ENCODE results near the gene AFF3. TPM values are rescaled to one million over a fixed set of nuclear protein-coding genes. Genes with fewer than 3 reads are reported as not detected.

Gene AFF3
- total and polyA plus RNA-seq, 2 of the 8 experiments (the other 6 are each of a cell fraction or from before 2014, with no cell fraction given) = 0.27 to 3.0 TPM

DNA sequence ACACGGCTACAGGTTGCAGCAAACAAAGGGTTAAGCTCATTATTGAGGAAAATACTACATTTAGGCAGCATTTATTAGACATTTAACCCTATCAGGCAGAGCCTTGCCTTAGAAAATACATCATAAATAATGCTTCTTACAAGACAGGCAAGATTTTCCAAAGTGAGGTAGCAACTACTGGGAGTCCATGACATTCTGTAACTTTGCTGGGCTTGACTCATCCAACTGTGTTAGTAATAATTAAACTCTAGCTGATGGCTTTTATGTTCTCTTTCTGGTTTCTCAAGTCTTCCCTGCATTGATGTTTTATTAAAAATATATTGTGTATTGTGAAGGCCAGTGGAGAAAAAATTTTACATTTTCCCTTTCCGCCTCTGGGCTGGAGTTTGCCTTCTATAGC lies 291.3 kb downstream of the AFF3 start:
- H3K79me1 ChIP-seq (ENCODE audit: low read depth, low read length) = no peaks in the 10 kb centered on the region
- no peak overlapping the region for H4K8ac ChIP-seq (ENCODE audit: extremely low read depth, insufficient read depth, low read length)
- no peaks in the 10 kb centered on the region for H3K36me3 ChIP-seq (ENCODE audit: control insufficient read depth in 2 of 4, insufficient read depth in 4 of 4, low read length in 3 of 4)
- no peak overlapping the region for H3K9ac ChIP-seq (replicated peaks in 1 of 4; ENCODE audit: extremely low read depth in 1 of 4, low read depth in 3 of 4, low read length in 3 of 4)
- H4K5ac ChIP-seq (ENCODE audit: insufficient read length, low read depth, low read length) = no peak overlapping the region
- H2BK20ac ChIP-seq (ENCODE audit: low read length) = no peak overlapping the region
- no peak overlapping the region for H3K4me2 ChIP-seq (ENCODE audit: insufficient read depth in 1 of 2, low read depth in 2 of 2, low read length in 2 of 2)
- H3K23me2 ChIP-seq (ENCODE audit: low read depth, low read length) = no peaks in the 10 kb centered on the region
- H2BK5ac ChIP-seq (ENCODE audit: low read depth, low read length) = no peak overlapping the region
- no peak overlapping the region for H2BK15ac ChIP-seq (ENCODE audit: low read length)
- H2BK120ac ChIP-seq (replicated peaks; ENCODE audit: low read depth, low read length) = no peak overlapping the region
- H3K27ac ChIP-seq (ENCODE audit: low read depth, low read length) = no peak overlapping the region
- H2AK5ac ChIP-seq (ENCODE audit: low read depth, low read length) = no peak overlapping the region
- H4K91ac ChIP-seq (replicated peaks; ENCODE audit: insufficient read length, low read length) = no peak overlapping the region
- no peaks in the 10 kb centered on the region for H3K79me2 ChIP-seq (ENCODE audit: control insufficient read depth in 1 of 2, insufficient read depth in 2 of 2, low read length in 2 of 2)
- H3K14ac ChIP-seq (ENCODE audit: insufficient read length) = no peak overlapping the region
- CTCF ChIA-PET (ENCODE audit: partially characterized antibody) = no interaction called here
- POLR2A ChIA-PET (ENCODE audit: partially characterized antibody) = no interaction called here
- WGBS, 2 experiments (ENCODE audit: extremely low coverage in 1 of 2, insufficient coverage in 1 of 2, insufficient read length in 1 of 2, insufficient replicate concordance in 2 of 2, low coverage in 1 of 2, low lambda C conversion rate in 2 of 2, missing lambda C conversion rate in 1 of 2) = 87% methylated on average over 2 of the region's 2 CpGs; no CpG with 5 or more reads in 1 of the 2 experiments
- no peaks in the 10 kb centered on the region for H3K9me3 ChIP-seq (ENCODE audit: insufficient read depth in 2 of 2, low read depth in 1 of 2, low read length in 1 of 2)
- DNase-seq (ENCODE audit: low read depth in 1 of 2, low spot score in 2 of 2) (no peak), FAIRE-seq (no peak)
- TF ChIP-seq SP1 (IDR thresholded peaks at IDR 0.05; ENCODE audit: low read depth, low read length) = no peak
- TF ChIP-seq GTF2F1 (IDR thresholded peaks at IDR 0.05; ENCODE audit: borderline replicate concordance, low read depth, low read length) = no peak
- TF ChIP-seq RNF2 (IDR thresholded peaks at IDR 0.05; ENCODE audit: borderline replicate concordance, low read depth, low read length, missing control alignments, poor library complexity, severe bottlenecking) = no peak
- TF ChIP-seq HDAC2 (IDR thresholded peaks at IDR 0.05; ENCODE audit: borderline replicate concordance in 1 of 2, low read depth in 2 of 2, low read length in 2 of 2) = no peak
- TF ChIP-seq ASH2L (IDR thresholded peaks at IDR 0.05; ENCODE audit: low read length) = no peak
- no peak for TF ChIP-seq RBBP5 (IDR thresholded peaks at IDR 0.05; ENCODE audit: borderline replicate concordance, low read depth, low read length)
- no peak for TF ChIP-seq EZH2 (IDR thresholded peaks at IDR 0.05; ENCODE audit: low read depth, low read length, severe bottlenecking)
- H2BK12ac ChIP-seq (ENCODE audit: low read depth, low read length) = no peak overlapping the region
- H3K23ac ChIP-seq (ENCODE audit: insufficient read length) = no peak overlapping the region
- H4K20me1 ChIP-seq (replicated peaks in 1 of 2; ENCODE audit: control insufficient read depth in 1 of 2, insufficient read depth in 2 of 2, low read length in 2 of 2) = no peaks in the 10 kb centered on the region
- H3K18ac ChIP-seq (ENCODE audit: extremely low read depth, low read length) = no peak overlapping the region
- H3K4ac ChIP-seq (replicated peaks; ENCODE audit: insufficient read length, low read depth, low read length) = no peak overlapping the region
- H2AFZ ChIP-seq (ENCODE audit: low read length) = no peak overlapping the region
- H3K4me3 ChIP-seq (ENCODE audit: extremely low read depth in 1 of 4, insufficient read depth in 2 of 4, low read depth in 3 of 4, low read length in 4 of 4) = no peak overlapping the region
- H3K27me3 ChIP-seq (replicated peaks in 1 of 4; ENCODE audit: control insufficient read depth in 3 of 4, extremely low read depth in 1 of 4, insufficient read depth in 3 of 4, low read length in 3 of 4) = no peaks in the 10 kb centered on the region
- no peaks in the 10 kb centered on the region for H3K4me1 ChIP-seq (replicated peaks in 1 of 4; ENCODE audit: control insufficient read depth in 3 of 4, insufficient read depth in 4 of 4, low read length in 3 of 4)
- no peak overlapping the region for H3K56ac ChIP-seq (replicated peaks; ENCODE audit: insufficient read length, low read depth, low read length)
